ENCODE measurements around the gene OTOS. TPM values are rescaled to one million over a fixed set of nuclear protein-coding genes. Genes with fewer than 3 reads are reported as not detected.

OTOS gene
- total and polyA plus RNA-seq, 9 of the 15 experiments (the other 6 are each of a cell fraction or from before 2014, with no cell fraction given): not detected

DNA sequence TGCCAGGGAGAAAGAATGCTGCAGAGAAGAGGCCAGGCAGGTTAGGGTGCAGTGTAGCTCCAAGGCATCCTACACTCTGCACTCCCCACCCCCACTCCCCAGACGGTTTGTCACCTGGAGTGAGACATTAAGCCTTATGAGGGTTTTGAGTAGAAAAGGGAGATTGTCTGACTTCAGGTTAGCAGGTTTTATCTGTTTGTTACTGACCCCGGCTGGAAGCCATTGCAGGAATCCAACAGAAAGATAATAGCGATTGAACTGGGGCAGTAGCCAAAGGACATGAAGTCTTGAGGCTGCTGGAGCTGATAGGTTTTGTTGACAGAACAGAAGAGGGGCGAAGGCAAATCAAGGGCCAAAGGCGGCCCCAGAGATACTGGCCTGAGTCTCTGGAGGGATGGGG is 51.2 kb downstream of the OTOS start:
- 0 out of 2 replicates have a peak, but pooled peaks have one; percentile 19 for TF ChIP-seq CBFA2T3 (IDR thresholded peaks at IDR 0.05)
- TF ChIP-seq, protein P1, sequence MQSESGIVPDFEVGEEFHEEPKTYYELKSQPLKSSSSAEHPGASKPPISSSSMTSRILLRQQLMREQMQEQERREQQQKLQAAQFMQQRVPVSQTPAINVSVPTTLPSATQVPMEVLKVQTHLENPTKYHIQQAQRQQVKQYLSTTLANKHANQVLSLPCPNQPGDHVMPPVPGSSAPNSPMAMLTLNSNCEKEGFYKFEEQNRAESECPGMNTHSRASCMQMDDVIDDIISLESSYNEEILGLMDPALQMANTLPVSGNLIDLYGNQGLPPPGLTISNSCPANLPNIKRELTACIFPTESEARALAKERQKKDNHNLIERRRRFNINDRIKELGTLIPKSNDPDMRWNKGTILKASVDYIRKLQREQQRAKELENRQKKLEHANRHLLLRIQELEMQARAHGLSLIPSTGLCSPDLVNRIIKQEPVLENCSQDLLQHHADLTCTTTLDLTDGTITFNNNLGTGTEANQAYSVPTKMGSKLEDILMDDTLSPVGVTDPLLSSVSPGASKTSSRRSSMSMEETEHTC (IDR thresholded peaks at IDR 0.05): no peak
- BruUV-seq (replicated peaks): no TSS peak
- Histone ChIP-seq H3K27ac (ENCODE audit: extremely low read depth, low read depth, low read length) (no peak overlapping the region), H3K36me3 (ENCODE audit: control insufficient read depth, insufficient read depth, low read length) (no peaks in the 10 kb centered on the region), H3K9me1 (ENCODE audit: control insufficient read depth, insufficient read depth, low read length) (no peaks in the 10 kb centered on the region), H3K4me2 (ENCODE audit: insufficient read depth, low read length) (no peak overlapping the region), H3K79me2 (ENCODE audit: control insufficient read depth, insufficient read depth, low read length) (no peaks in the 10 kb centered on the region), H3K4me3 (no peak overlapping the region), H4K20me1 (replicated peaks; ENCODE audit: control insufficient read depth, insufficient read depth, low read length) (no peaks in the 10 kb centered on the region), H3K9ac (ENCODE audit: insufficient read depth in 1 of 2, low read depth in 2 of 2, low read length in 2 of 2) (no peak overlapping the region), H3K9me3 (replicated peaks; ENCODE audit: control insufficient read depth, insufficient read depth, low read depth, low read length) (no peaks in the 10 kb centered on the region), H3K4me1 (replicated peaks in 1 of 2; ENCODE audit: control insufficient read depth in 2 of 2, insufficient read depth in 2 of 2, low read length in 2 of 2) (no peaks in the 10 kb centered on the region), H2AFZ (ENCODE audit: low read depth, low read length) (no peak overlapping the region), H3K27me3 (ENCODE audit: control insufficient read depth in 2 of 2, insufficient read depth in 2 of 2, low read length in 2 of 2) (peaks cover 0 to 7% of the 10 kb centered on the region in 2 experiments; a peak in 2 of 5 replicates)
- 2% methylated on average over 5 of the region's 5 CpGs for WGBS (ENCODE audit: insufficient coverage, low coverage, missing lambda C conversion rate)
- intact Hi-C loops (cut with micrococcal nuclease) (no loop called here), in situ Hi-C loops (cut with MboI) (no loop called here)
- FAIRE-seq (no peak), ATAC-seq (no peak), DNase-seq (ENCODE audit: extremely low read depth in 1 of 4, low spot score in 3 of 4) (no peak)
- POLR2A ChIA-PET: no interaction called here
- CTCF ChIA-PET (ENCODE audit: low intra/inter-chr PET ratio): no interaction called here

Other genes with a start within 250 kb of the OTOS start
- 112 and 146 TPM in 2 replicates for gene NDUFA10, start 115.3 kb downstream of the OTOS start, total RNA-seq (2014; rRNA removed)
- 95.8 and 98.4 TPM in 2 replicates for gene NDUFA10, start 115.3 kb downstream of the OTOS start, total RNA-seq (2014; rRNA removed; fragmentation: Illumina TruSeq; extraction: Trizol)
- gene NDUFA10, start 115.3 kb downstream of the OTOS start, total RNA-seq (2015; rRNA removed; fragmentation: Illumina TruSeq; extraction: Trizol): 75.4 and 86.4 TPM in 2 replicates
- gene NDUFA10, start 115.3 kb downstream of the OTOS start, total RNA-seq (2021): 114 and 115 TPM in 2 replicates
- gene NDUFA10, start 115.3 kb downstream of the OTOS start, polyA plus RNA-seq (2011; rRNA removed): 109 and 111 TPM in 2 replicates
- gene NDUFA10, start 115.3 kb downstream of the OTOS start, polyA plus RNA-seq (2014; fragmentation: Illumina TruSeq; extraction: Trizol): 99.8 and 101 TPM in 2 replicates
- 10 to 100 TPM; 34.9 to 82.0 TPM for gene NDUFA10, start 115.3 kb downstream of the OTOS start, polyA plus RNA-seq (2014; fragmentation: Nextera tagmentation; extraction: Ambion mirVana)
- 127 and 136 TPM in 2 replicates for gene NDUFA10, start 115.3 kb downstream of the OTOS start, polyA plus RNA-seq (2014; rRNA removed)
- not detected in 2 replicates for gene OR6B2, start 110.2 kb downstream of the OTOS start, total RNA-seq (2014; rRNA removed)
- gene OR6B2, start 110.2 kb downstream of the OTOS start, total RNA-seq (2014; rRNA removed; fragmentation: Illumina TruSeq; extraction: Trizol): not detected in 2 replicates
- not detected in 2 replicates for gene OR6B2, start 110.2 kb downstream of the OTOS start, total RNA-seq (2015; rRNA removed; fragmentation: Illumina TruSeq; extraction: Trizol)
- not detected in 2 replicates for gene OR6B2, start 110.2 kb downstream of the OTOS start, total RNA-seq (2021)
- not detected in 2 replicates for gene OR6B2, start 110.2 kb downstream of the OTOS start, polyA plus RNA-seq (2011; rRNA removed)
- gene OR6B2, start 110.2 kb downstream of the OTOS start, polyA plus RNA-seq (2014; fragmentation: Illumina TruSeq; extraction: Trizol): not detected in 2 replicates
- gene OR6B2, start 110.2 kb downstream of the OTOS start, polyA plus RNA-seq (2014; fragmentation: Nextera tagmentation; extraction: Ambion mirVana): not detected
- not detected in 2 replicates for gene OR6B2, start 110.2 kb downstream of the OTOS start, polyA plus RNA-seq (2014; rRNA removed)
- not detected in 2 replicates for gene OR6B3, start 87.1 kb downstream of the OTOS start, total RNA-seq (2014; rRNA removed)
- gene OR6B3, start 87.1 kb downstream of the OTOS start, total RNA-seq (2014; rRNA removed; fragmentation: Illumina TruSeq; extraction: Trizol): not detected in 2 replicates
- gene OR6B3, start 87.1 kb downstream of the OTOS start, total RNA-seq (2015; rRNA removed; fragmentation: Illumina TruSeq; extraction: Trizol): not detected in 2 replicates
- not detected in 2 replicates for gene OR6B3, start 87.1 kb downstream of the OTOS start, total RNA-seq (2021)
- not detected in 2 replicates for gene OR6B3, start 87.1 kb downstream of the OTOS start, polyA plus RNA-seq (2011; rRNA removed)
- not detected in 2 replicates for gene OR6B3, start 87.1 kb downstream of the OTOS start, polyA plus RNA-seq (2014; fragmentation: Illumina TruSeq; extraction: Trizol)
- gene OR6B3, start 87.1 kb downstream of the OTOS start, polyA plus RNA-seq (2014; fragmentation: Nextera tagmentation; extraction: Ambion mirVana): not detected
- gene OR6B3, start 87.1 kb downstream of the OTOS start, polyA plus RNA-seq (2014; rRNA removed): not detected in 2 replicates
- gene COPS9, start 4.4 kb downstream of the OTOS start, total RNA-seq (2014; rRNA removed): 176 and 244 TPM in 2 replicates
- 55.0 and 55.2 TPM in 2 replicates for gene COPS9, start 4.4 kb downstream of the OTOS start, total RNA-seq (2014; rRNA removed; fragmentation: Illumina TruSeq; extraction: Trizol)
- gene COPS9, start 4.4 kb downstream of the OTOS start, total RNA-seq (2015; rRNA removed; fragmentation: Illumina TruSeq; extraction: Trizol): 99.9 and 109 TPM in 2 replicates
- gene COPS9, start 4.4 kb downstream of the OTOS start, total RNA-seq (2021): 83.2 and 94.4 TPM in 2 replicates
- 90.9 and 122 TPM in 2 replicates for gene COPS9, start 4.4 kb downstream of the OTOS start, polyA plus RNA-seq (2011; rRNA removed)
- 42.9 and 56.9 TPM in 2 replicates for gene COPS9, start 4.4 kb downstream of the OTOS start, polyA plus RNA-seq (2014; fragmentation: Illumina TruSeq; extraction: Trizol)
- 100 to 1,000 TPM in 1 of 2 experiments, 10 to 100 TPM in 1; 95.0 to 112 TPM for gene COPS9, start 4.4 kb downstream of the OTOS start, polyA plus RNA-seq (2014; fragmentation: Nextera tagmentation; extraction: Ambion mirVana)
- gene COPS9, start 4.4 kb downstream of the OTOS start, polyA plus RNA-seq (2014; rRNA removed): 281 and 307 TPM in 2 replicates